GM04504 (cell line): ENCODE measurements around the gene ABCB11.
"Not testable (repeated sequence)": the region's sequence is repeated elsewhere in the genome, so short reads cannot be mapped to it uniquely, and the experiment has no call there.

Experiments used
- DNase-seq: peaks from one replicate; pipeline ENCODE4 v3.0.0-alpha.2; 2012; ENCODE audit warnings: low read depth

The ABCB11 gene

DNA sequence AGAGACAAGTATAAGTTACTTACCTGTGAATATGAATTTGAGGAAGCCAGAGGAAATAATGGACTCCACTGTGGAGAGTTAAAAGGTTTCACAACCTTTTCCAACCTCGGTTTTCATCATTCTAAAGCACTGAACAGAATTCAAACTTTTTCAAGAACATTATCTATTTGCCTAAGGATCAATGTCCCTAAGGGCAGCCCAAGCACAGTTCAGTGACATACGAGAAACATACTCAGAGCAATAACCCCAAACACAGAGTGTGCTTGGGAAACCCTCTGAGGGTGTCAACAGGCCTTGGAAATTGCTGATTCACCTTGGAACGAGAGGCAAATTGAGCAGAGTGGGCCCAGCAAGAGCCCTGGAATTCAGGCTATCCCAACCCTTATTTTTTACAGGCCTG is at the start of gene ABCB11:
Gene ABCB11, minus strand, starts transcription at position 123 of the 400 bp plus-strand sequence. CDS start 13,199 bp downstream, outside the sequence.
- DNase-seq = no peak

DNA sequence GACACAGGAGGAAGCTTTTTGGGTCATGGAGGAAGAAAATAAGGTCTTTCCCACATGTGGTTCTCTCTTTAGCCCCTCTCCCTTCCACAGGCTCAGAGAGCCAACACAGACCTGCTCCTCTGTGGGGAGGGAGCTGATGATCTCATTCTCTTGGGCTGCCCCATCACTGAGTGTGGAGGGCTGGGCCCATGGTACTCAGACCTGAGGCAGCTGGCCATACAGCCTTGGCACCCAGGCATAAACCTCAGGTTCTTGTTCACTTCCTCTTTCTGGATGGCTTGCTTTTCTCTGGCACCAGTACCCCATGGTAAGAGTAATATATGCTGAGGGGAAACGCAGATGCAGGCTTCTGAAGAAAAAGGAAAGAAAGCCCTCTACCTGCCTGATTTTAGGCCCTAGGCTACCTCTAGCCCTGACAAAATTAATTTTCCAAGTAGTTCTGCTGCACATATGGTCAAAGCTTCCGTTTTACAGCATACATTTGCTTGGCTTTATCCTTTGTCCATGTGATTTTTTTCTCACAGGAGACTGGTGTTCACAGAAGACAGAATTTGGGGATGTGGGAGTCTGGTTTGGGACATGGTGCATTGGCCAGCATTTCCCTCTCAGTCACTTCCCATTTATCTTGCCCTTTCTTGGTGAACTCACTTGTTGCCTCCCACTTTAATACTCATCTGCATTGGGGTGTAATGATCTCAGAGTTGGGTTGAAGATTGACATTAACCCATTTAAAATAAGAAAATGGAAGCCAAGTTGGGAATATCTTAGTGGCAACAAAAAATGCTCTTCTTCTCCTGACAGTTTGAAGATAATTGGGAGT is 49.3 kb upstream of the ABCB11 start:
- no peak for DNase-seq

DNA sequence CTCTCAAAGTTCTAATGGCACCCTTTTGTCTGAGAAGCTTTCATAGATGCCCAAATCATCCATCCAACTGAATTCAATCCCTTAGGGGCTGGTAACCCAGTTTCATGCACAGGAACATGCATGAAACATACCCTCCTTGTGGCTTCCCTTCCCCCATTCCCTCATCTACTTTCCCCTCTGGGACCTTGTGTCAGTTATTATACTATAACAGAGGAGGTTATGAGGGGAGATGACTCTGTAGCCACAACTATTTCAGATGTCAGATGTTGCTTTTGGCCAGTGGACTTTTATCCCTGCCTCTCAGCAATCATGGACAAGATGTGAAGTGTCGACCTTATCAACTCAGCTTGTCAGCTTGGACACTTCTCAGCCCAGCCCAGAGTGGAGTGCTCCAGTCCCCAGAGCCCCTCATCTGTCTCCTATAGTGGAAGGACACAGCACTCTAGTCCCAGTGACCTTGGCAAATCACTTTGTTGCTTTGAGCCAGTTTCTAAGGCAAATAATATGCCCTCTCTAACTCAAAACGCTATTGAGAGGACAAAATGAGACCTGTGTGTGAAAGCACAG is 46.6 kb upstream of the ABCB11 start:
- no peak for DNase-seq

DNA sequence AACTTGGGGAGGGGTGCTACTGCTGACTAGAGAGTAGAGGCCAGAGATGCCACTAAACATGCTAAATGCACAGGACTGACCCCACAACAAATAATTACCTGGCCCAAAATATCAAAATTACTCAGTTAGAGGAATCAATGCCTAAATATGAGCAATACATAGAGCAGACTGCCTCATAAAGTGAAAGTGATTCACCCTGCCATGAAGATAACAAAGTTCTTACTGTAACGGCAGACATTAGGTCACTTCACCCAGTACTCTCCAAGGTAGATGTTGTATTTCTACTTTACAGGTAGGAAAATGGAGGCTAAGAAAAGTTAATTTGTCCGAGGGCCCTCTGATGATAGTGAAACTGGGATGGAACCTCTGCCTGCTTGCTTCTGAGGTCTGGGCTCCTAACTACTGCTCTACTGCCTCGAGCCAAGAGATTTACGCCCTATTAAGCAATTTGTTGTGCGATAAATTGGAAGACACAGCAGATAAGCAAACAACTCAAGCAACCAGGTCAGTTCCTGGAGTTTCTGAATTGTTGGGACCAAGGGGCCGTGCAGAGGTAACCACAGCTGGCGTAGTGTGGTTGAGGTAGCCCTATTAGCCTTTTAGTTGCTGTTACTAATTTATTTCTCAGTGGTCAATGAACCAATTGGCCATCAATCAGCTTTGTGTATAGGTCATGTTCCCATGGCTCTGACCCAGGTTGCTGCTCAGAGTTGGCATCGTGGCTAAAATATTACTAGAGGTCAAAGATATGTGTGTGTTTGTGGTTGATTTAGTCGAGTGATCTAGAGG is 43.0 kb upstream of the ABCB11 start:
- DNase-seq = no peak

DNA sequence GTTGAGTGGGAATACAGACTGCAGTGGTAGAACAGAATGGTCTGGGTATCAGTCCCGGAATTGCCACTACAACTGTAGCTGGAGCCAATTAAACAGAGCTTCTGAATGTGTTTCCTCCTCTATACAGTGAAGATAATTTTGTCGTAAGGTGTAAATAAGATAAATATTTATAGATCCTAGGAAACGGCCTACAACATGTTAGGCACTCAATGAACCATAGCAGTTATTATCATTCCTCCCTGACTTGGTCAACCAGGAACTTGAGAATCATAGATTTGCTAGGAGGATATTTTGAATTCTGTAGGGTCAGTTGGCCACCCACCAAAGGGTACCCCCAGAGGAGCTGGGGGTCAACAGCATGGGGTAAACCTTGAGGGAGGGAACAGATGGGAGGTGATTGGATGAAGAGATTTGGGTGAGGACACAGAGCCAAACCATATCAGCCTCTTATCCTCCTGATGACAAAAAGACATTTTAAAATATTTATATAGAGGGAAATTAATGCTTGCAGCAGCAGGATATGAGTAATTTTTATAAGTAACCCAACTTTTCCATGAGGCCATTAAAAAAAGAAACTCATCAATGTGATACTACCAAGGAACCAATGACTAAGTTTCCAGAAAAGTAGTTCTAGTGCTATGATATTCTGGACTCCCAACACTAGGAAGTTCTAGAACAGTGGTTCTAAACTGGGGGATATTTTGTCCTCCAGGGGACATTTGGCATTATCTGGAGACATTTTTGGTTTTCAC is 42.3 kb upstream of the ABCB11 start:
- no peak for DNase-seq

DNA sequence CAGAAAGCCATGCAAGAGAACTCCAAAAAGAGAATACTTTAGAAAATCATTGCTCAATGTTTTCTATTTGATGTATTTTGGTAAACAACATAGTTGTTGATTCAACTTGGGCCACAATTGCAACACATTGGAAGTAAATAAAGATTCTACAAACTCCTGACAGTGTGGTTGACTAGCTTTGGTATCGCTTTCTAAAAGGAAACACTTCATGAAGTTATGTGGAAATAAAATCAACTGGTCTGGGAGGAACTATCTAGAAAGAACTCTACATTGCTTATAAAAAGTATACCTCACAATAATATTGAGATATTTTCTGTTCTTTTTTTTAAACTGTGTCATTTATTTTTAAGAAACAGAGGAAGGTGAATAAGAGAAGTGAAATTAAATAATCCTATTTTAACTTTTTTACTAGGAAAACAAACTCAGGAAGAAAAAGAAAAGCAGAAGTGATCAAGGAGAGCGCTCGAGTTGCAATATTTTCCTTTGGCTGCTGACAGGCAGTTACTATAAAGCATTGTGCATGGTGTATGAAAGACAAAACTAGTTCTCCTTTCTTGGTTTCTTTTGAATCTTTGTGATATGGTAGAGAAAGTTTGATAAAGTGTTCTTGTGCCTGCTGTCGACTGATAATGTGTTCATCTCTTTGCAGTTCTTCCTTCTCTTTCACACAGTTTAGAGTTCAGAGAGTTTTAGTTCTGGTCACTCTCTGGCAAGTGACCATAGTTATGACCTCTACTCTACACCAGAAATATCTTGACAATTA is 41.2 kb upstream of the ABCB11 start:
- no peak for DNase-seq

DNA sequence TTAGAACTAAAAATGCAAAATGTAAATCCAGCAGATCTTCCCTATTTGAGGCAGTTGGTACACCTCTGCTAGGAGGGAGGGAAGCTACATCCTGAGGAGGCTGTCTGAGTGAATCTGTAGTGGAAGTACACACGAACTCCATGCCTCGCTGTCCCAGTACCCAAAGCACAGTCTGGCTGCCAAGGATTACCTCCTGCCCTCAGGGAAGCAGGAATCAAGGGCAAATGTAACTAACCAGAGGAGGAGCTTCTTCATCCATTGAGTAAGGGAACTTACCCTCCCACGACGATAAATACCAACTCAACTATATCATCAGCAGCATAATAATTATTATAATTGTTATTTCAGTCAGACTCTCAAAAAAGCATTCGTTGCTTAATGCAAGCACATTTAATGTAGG is 40.3 kb upstream of the ABCB11 start:
- no peak for DNase-seq

DNA sequence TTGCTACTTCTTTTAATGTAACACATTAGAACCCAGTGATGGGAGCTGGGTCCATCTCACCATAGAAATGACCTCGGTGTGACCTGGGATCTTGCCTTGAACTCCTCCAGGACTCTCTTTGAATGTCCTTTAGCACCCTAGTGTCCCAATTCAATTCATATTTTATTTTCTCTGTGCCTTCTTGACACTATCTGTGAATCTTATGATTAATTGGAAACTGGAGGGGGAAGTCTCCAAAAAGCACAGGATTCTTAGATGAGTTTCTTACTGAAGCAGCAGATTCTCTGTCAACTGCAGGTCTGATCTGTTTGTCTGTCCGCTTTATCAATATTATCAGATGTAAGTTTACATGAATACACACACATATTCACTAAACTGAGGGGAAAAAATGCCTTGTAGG is 38.7 kb upstream of the ABCB11 start:
- DNase-seq = no peak

DNA sequence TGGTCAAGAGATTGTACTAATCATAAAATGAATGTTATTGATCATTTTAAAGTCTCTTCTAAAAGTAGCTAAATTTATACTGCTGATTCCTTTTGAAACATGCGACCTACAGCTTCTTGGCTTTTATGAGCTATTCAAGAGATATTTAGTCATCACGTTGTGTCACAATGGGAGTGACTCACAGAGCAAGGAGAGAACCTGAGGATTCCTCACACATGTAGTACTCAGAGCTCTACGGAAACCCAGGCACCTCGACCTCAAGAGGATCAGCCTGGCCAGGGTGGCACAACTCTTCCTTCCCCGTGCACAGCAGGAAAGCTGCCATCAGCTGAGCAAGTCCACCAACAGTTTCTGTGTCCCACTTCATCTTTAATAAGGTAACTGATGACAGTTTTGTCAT is 38.2 kb upstream of the ABCB11 start, which contains the start of gene DHRS9:
Gene DHRS9, plus strand, starts transcription at position 223 of the 400 bp plus-strand sequence. CDS start 12,019 bp downstream, outside the sequence.
- DNase-seq = no peak

DNA sequence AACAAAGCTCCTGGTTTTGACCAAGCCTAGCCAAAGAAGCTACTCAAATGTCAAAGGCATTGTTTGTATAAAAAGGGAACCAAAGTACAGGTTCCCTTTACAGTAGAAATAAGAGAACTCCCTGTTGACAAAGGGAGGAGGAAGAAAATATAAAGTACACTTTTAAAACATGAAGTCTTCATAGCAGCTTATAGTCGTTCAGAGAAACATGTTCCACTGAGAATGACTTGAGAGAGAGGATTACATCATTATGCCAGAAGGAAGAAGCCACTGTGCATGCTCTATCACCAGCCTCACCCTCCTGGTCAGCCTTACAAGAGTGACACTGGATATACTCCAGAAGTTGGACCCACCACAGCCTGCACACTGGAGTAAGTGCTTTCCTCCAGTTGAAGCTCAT is 35.8 kb upstream of the ABCB11 start:
- DNase-seq = no peak

DNA sequence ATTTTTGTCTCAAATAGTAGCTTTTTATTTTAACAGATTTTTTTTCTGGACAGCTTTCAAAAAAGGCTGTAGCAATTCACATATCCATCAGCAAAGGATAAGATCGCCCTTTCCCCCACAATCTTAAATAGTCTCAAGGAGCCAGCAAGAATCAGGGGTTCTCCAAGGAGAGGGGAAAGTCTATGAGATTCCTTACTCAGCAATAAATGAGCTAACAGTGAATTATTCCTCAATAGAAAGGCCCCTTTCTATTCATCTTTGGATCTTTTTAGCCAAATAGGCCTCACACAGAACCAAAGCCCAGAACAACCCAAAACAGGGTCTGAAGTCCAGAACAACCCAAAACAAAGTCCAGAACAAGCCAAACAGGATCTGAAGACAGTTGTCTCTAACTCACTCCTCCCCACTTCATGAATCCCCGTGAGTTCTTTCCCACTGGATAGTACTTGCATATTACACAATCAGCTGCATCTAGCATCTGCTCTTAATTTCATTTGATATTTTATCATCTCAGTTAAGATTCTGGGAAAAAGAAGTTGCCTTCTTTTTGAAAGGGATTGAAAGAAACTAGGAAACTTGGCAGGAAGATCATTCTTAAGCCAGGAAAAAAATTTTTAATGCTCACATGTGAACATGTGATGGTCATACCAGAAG is 34.9 kb upstream of the ABCB11 start:
- no peak for DNase-seq

DNA sequence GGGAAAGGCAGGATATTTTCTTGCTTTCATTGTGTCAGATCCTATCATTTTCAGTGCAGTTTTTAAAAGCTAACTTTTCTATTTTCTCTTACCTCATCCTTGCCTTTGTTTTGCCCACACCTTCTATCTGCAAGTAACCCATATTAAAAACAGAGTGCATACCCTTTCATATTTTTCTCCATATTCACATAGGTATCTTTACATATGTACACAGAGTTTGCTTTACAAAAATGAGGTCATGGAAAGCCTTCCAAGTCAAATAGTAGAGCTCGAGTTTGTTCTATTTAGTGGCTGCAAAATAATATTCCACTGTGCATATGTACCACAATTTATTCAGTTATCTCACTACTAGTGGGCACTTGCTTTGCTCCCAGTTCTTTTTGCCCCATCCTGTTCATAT is 34.3 kb upstream of the ABCB11 start:
- DNase-seq = no peak

DNA sequence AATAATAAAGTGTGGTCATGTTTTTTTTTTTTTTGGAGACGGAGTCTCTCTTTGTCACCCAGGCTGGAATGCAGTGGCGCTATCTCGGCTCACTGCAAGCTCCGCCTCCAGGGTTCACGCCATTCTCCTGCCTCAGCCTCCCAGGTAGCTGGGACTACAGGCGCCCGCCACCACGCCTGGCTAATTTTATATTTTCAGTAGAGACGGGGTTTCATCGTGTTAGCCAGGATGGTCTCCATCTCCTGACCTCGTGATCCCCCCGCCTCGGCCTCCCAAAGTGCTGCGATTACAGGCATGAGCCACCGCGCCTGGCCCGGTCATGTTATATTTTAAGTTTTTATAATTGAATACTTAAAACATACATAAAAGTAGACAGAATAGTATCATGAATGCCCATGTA is 33.1 kb upstream of the ABCB11 start:
- not testable (repeated sequence) for DNase-seq

DNA sequence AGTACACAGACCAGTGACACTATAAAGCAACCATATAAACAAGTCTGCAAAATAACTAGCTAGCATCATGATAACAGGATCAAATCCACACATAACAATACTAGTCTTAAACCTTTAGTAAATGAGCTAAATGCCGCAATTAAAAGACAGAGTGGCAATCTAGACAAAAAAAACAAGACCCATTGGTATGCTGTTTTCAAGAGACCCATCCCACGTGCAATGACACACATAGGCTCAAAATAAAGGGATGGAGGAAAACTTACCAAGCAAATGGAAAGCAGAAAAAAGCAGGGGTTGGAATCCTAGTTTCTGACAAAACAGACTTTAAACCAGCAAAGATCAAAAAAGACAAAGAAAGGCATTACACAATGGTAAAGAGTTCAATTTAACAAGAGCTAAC is 23.5 kb upstream of the ABCB11 start:
- not testable (repeated sequence) for DNase-seq

DNA sequence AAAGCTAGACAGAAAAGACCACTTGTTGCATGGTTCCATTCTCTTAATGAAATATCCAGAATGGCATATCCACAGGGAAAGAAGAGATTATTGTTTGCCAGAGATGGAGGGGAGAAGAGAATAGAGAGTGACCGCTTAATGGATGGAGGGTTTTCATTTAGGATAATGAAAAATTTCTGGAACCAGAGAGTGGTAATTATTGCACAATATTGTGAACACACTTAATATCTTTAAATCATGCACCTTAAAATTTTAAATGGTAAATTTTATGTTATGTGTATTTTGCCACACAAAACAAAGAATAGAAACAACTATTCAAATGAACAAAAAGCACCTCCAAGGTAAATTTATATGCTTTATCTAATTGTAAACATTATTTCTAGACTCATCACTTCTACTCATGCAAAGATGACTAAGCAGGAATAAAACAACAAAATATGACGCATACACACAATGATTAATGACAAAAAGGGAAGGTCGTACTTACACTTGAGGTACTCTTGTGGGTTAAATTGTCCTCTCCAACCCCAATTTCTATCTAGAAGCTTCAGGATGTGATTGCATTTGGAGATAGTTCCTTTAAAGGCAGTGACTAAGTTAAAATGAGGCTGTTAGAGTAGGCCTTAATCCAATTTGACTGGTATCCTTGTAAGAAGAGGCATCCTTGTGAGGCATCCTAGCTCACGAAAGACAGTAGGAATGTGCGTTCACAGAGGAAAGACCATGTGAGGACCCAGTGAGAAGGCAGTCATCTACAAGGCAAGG is 19.5 kb upstream of the ABCB11 start:
- no peak for DNase-seq

DNA sequence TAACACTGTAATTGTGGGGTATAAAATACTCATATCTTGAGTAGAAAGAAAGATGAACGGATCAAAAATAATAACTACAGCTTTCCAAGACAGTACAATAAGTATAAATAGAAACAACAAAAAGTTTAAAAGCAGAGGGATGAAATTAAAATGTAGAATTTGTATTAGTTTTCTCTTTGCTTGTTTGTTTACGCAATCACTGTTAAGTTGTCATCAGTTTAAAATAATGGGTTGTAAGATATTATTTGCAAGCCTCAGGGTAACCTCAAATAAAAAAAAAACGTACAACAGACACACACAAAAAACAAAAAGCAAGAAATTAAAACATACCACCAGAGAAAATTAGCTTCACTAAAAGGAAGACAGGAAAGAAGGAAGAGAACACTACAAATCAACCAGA is 18.0 kb upstream of the ABCB11 start:
- no peak for DNase-seq

DNA sequence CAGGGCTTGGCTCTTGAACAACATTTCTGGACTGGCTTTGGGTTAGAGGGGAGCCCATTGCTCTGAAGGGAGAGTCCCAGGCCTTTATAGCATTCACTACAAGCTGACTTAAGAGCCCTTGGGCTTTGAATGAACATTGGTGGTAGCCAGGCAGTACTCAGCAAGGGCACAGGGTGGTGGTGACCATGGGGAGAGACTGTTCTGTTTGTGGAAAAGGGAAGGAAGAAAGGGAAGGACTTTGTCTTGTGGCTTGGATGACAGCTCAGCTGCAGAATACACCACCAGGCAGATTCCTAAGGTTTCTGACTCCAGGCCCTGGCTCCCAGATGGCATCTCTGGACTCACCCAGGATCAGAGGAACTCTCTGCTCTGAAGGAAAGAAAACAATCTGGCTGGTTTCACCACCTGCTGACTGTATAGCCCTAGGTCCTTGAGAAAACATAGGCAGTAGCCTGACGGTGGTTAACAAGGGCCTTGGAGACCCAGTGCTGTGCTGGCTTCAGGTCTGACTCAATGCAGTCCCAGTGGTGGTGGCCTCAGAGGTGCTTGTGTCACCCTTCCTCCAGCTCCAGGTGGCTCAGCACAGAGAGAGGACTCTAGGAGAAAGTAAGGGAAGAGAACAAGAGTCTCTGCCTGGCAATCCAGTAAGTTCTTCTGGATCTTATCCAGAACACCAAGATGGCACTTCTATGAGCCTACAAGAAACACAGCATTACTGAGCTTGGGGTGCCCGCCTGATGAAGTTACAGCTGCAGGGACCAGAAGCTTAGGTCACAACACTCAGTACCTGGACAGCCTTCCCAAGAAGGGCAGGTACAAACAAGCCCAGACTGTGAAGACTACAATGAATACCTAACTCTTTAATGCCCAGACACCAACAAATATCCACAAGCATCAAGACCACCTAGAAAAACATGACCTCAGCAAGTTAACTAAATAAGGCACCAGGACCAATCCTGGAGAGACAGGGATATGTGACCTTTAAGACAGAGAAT is 16.4 kb upstream of the ABCB11 start:
- no peak for DNase-seq

DNA sequence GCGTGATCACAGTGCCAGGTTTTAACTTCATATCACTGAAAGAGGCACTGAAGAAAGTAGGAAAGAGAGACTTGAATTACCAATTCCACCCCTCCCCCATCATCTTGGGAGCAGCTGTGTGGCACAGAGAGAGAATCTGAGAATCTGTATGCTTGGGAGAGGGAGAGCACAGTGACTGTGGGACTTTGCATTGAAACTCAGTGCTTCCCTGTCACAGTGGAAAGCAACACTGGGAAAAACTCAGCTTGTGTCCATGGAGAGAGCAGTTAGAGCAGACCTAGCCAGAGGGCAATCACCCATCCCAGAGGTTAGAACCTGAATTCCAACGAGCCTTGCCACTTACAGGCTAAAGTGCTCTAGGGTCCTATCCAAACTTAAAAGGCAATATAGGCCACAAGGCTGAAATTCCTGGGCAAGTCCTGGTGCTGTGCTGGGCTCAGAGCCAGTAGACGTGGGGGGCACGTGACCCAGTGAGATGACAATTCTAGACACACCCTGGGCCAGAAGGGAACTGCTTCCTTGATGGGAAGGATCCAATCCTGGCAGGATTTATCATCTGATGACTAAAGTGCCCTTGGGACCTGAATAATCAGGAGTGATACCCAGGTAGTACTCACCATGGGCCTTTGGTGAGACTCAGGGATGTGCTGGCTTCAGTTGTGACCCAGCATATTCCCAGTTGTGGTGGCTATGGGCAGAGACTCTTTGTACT is 15.5 kb upstream of the ABCB11 start:
- DNase-seq = no peak
